H1 (cell line): ENCODE measurements around the gene SH3PXD2A. TPM values are rescaled to one million over a fixed set of nuclear protein-coding genes. Genes with fewer than 3 reads are reported as not detected.

Experiments
- CTCF ChIA-PET: fragments of 300-600 bp; sonication (Branson Sonifier 250); formaldehyde crosslinking; loops from one replicate; lab custom pipeline; 2021; ENCODE audit not compliant: partially characterized antibody; lab: Charles Lee
- POLR2A ChIA-PET: fragments of 300-600 bp; sonication (Branson Sonifier 250); formaldehyde crosslinking; loops from one replicate; lab custom pipeline; 2021; ENCODE audit warnings: inconsistent platforms; ENCODE audit not compliant: partially characterized antibody; lab: Charles Lee
- DNase-seq, 2 experiments: peaks; one replicate each; pipeline versions ENCODE4 v3.0.0 to v3.0.0-alpha.2; 2010 to 2022; ENCODE audit warnings: low spot score in 2 of 2, low read depth in 1 of 2, mixed read lengths in 1 of 2
- FAIRE-seq: peaks from 2 replicates; lab custom pipeline; 2011; peaks lifted over from hg19 to GRCh38; lab: Jason Lieb, UNC
- H2AFZ ChIP-seq: 2 replicates; pipeline ENCODE4 v1.8.1; 2012; ENCODE audit warnings: low read length, inconsistent platforms
- H2AK5ac ChIP-seq: 2 replicates; pipeline ENCODE4 v1.6.1; 2013; ENCODE audit warnings: low read depth, low read length
- H2BK120ac ChIP-seq: replicated peaks from 2 replicates; pipeline ENCODE3; 2013; ENCODE audit warnings: low read depth, low read length, inconsistent platforms
- H2BK12ac ChIP-seq: 2 replicates; pipeline ENCODE4 v1.6.1; 2013; ENCODE audit warnings: low read depth, low read length
- H2BK15ac ChIP-seq: 2 replicates; pipeline ENCODE4 v1.6.1; 2013; ENCODE audit warnings: low read length
- H2BK20ac ChIP-seq: 2 replicates; pipeline ENCODE4 v1.6.1; 2013; ENCODE audit warnings: low read length
- H2BK5ac ChIP-seq: 2 replicates; pipeline ENCODE4 v1.6.1; 2013; ENCODE audit warnings: low read depth, low read length
- H3K14ac ChIP-seq: 2 replicates; pipeline ENCODE4 v1.6.1; 2013; ENCODE audit warnings: inconsistent platforms; ENCODE audit not compliant: insufficient read length
- H3K18ac ChIP-seq: 2 replicates; pipeline ENCODE4 v1.6.1; 2013; ENCODE audit warnings: low read length; ENCODE audit errors: extremely low read depth
- H3K23ac ChIP-seq: 2 replicates; pipeline ENCODE4 v1.6.1; 2013; ENCODE audit warnings: inconsistent platforms; ENCODE audit not compliant: insufficient read length
- H3K23me2 ChIP-seq: 2 replicates; pipeline ENCODE4 v1.6.1; 2013; ENCODE audit warnings: low read depth, low read length
- H3K27ac ChIP-seq: 2 replicates; pipeline ENCODE4 v1.6.1; 2011; ENCODE audit warnings: low read depth, low read length, inconsistent platforms
- H3K27me3 ChIP-seq, 4 experiments: replicated peaks in 1 of 4; 1 replicate in 1 of 4; 2 replicates in 3 of 4; pipeline versions ENCODE4 v1.6.1 to v1.8.1; 2011 to 2013; ENCODE audit warnings: low read length in 3 of 4, mild to moderate bottlenecking in 3 of 4, inconsistent platforms in 2 of 4, mixed read lengths in 2 of 4, moderate library complexity in 1 of 4; ENCODE audit not compliant: control insufficient read depth in 3 of 4, insufficient read depth in 3 of 4; ENCODE audit errors: extremely low read depth in 1 of 4
- H3K36me3 ChIP-seq, 4 experiments: 2 replicates each; pipeline versions ENCODE4 v1.6.1 to v1.8.1; 2011 to 2013; ENCODE audit warnings: mild to moderate bottlenecking in 4 of 4, low read length in 3 of 4, moderate library complexity in 2 of 4, control low read depth in 1 of 4, inconsistent platforms in 1 of 4; ENCODE audit not compliant: insufficient read depth in 4 of 4, control insufficient read depth in 2 of 4
- H3K4ac ChIP-seq: replicated peaks from 2 replicates; pipeline ENCODE3; 2013; ENCODE audit warnings: low read length, low read depth, mixed read lengths, inconsistent platforms; ENCODE audit not compliant: insufficient read length
- H3K4me1 ChIP-seq, 4 experiments: replicated peaks in 1 of 4; 1 replicate in 1 of 4; 2 replicates in 3 of 4; pipeline versions ENCODE4 v1.6.1 to v1.8.1; 2011 to 2013; ENCODE audit warnings: low read length in 3 of 4, inconsistent platforms in 2 of 4, mixed read lengths in 1 of 4; ENCODE audit not compliant: insufficient read depth in 4 of 4, control insufficient read depth in 3 of 4
- H3K4me2 ChIP-seq, 2 experiments: 2 replicates each; pipeline versions ENCODE4 v1.6.1 to v1.8.1; 2011 to 2013; ENCODE audit warnings: low read depth in 2 of 2, low read length in 2 of 2, control low read depth in 1 of 2, inconsistent platforms in 1 of 2, mild to moderate bottlenecking in 1 of 2; ENCODE audit not compliant: insufficient read depth in 1 of 2
- H3K4me3 ChIP-seq, 4 experiments: fragments of 200-600, 300-600 bp in 1 of 4; sonication (generic), shearing (Covaris generic), sonication (Bioruptor Twin) in 1 of 4; 2 replicates each; pipeline versions ENCODE4 v1.5.1 to v1.8.1; 2011 to 2016; ENCODE audit warnings: low read length in 4 of 4, low read depth in 3 of 4, control low read depth in 2 of 4, inconsistent platforms in 2 of 4, mild to moderate bottlenecking in 2 of 4, mixed read lengths in 1 of 4, moderate library complexity in 1 of 4; ENCODE audit not compliant: insufficient read depth in 2 of 4; ENCODE audit errors: extremely low read depth in 1 of 4
- H3K56ac ChIP-seq: replicated peaks from 2 replicates; pipeline ENCODE3; 2013; ENCODE audit warnings: low read depth, mild to moderate bottlenecking, mixed read lengths, low read length, inconsistent platforms; ENCODE audit not compliant: insufficient read length
- H3K79me1 ChIP-seq: 2 replicates; pipeline ENCODE4 v1.6.1; 2013; ENCODE audit warnings: low read depth, low read length, control low read depth
- H3K79me2 ChIP-seq, 2 experiments: 2 replicates each; pipeline versions ENCODE4 v1.6.1 to v1.8.1; 2012 to 2013; ENCODE audit warnings: low read length in 2 of 2, mild to moderate bottlenecking in 2 of 2, inconsistent platforms in 1 of 2; ENCODE audit not compliant: insufficient read depth in 2 of 2, control insufficient read depth in 1 of 2
- H3K9ac ChIP-seq, 4 experiments: replicated peaks in 1 of 4; 1 replicate in 1 of 4; 2 replicates in 3 of 4; pipeline versions ENCODE4 v1.6.1 to v1.8.1; 2011 to 2013; ENCODE audit warnings: low read depth in 3 of 4, low read length in 3 of 4, control low read depth in 2 of 4, mild to moderate bottlenecking in 2 of 4, moderate library complexity in 2 of 4, inconsistent platforms in 1 of 4; ENCODE audit errors: extremely low read depth in 1 of 4
- H3K9me3 ChIP-seq, 2 experiments: 2 replicates each; pipeline versions ENCODE4 v1.6.1 to v1.8.1; 2012 to 2013; ENCODE audit warnings: mild to moderate bottlenecking in 2 of 2, moderate library complexity in 2 of 2, control low read depth in 1 of 2, inconsistent platforms in 1 of 2, low read depth in 1 of 2, low read length in 1 of 2, mixed read lengths in 1 of 2; ENCODE audit not compliant: insufficient read depth in 2 of 2
- H4K20me1 ChIP-seq, 2 experiments: replicated peaks in 1 of 2; 2 replicates each; pipeline versions ENCODE3 to v1.8.1; 2011 to 2013; ENCODE audit warnings: inconsistent platforms in 2 of 2, low read length in 2 of 2, mild to moderate bottlenecking in 1 of 2; ENCODE audit not compliant: insufficient read depth in 2 of 2, control insufficient read depth in 1 of 2
- H4K5ac ChIP-seq: 2 replicates; pipeline ENCODE4 v1.6.1; 2013; ENCODE audit warnings: low read length, low read depth, mixed read lengths, inconsistent platforms; ENCODE audit not compliant: insufficient read length
- H4K8ac ChIP-seq: 2 replicates; pipeline ENCODE4 v1.8.0; 2013; ENCODE audit warnings: mild to moderate bottlenecking, moderate library complexity, low read length, inconsistent platforms; ENCODE audit not compliant: insufficient read depth; ENCODE audit errors: extremely low read depth
- H4K91ac ChIP-seq: replicated peaks from 2 replicates; pipeline ENCODE3; 2013; ENCODE audit warnings: low read length, mixed read lengths, inconsistent platforms; ENCODE audit not compliant: insufficient read length
- BACH1 ChIP-seq: IDR thresholded peaks from 2 replicates; pipeline ENCODE4 v1.6.1; 2012; ENCODE audit warnings: low read length, improper control_type of control experiment
- FOSL1 ChIP-seq: IDR thresholded peaks from 2 replicates; pipeline ENCODE4 v1.6.1; 2011; ENCODE audit warnings: mild to moderate bottlenecking, low read depth, low read length, moderate library complexity; ENCODE audit not compliant: insufficient read depth
- JUN ChIP-seq: IDR thresholded peaks from 2 replicates; pipeline ENCODE4 v1.6.1; 2011; ENCODE audit warnings: low read depth, mild to moderate bottlenecking, improper control_type of control experiment, low read length
- RAD21 ChIP-seq, 2 experiments: IDR thresholded peaks in 1 of 2; conservative IDR thresholded peaks in 1 of 2; 2 replicates each; pipeline ENCODE4 v1.6.1; 2011; ENCODE audit warnings: low read depth in 2 of 2, low read length in 2 of 2, improper control_type of control experiment in 1 of 2, inconsistent platforms in 1 of 2, mild to moderate bottlenecking in 1 of 2, moderate library complexity in 1 of 2
- SIN3A ChIP-seq, 2 experiments: IDR thresholded peaks in 1 of 2; conservative IDR thresholded peaks in 1 of 2; 2 replicates each; pipeline ENCODE4 v1.6.1; 2011 to 2012; ENCODE audit warnings: low read length in 2 of 2, improper control_type of control experiment in 1 of 2, low read depth in 1 of 2, mild to moderate bottlenecking in 1 of 2
- TAF7 ChIP-seq: optimal IDR thresholded peaks from 2 replicates; pipeline ENCODE3; 2011; ENCODE audit warnings: low read depth, mild to moderate bottlenecking, inconsistent platforms, low read length, moderate library complexity, borderline replicate concordance
- TBP ChIP-seq: IDR thresholded peaks from 2 replicates; pipeline ENCODE4 v1.6.1; 2011; ENCODE audit warnings: low read depth, low read length, improper control_type of control experiment
- TCF12 ChIP-seq: IDR thresholded peaks from 2 replicates; pipeline ENCODE4 v1.6.1; 2011; ENCODE audit warnings: low read depth, mild to moderate bottlenecking, low read length
- WGBS, 2 experiments: shearing (Covaris generic) in 1 of 2; methylation state at CpG; one replicate each; pipeline versions ENCODE4 v1.1.6 to v1.1.7; 2013 to 2015; ENCODE audit warnings: low lambda C conversion rate in 2 of 2, mixed read lengths in 2 of 2, inconsistent platforms in 1 of 2, low coverage in 1 of 2, missing lambda C conversion rate in 1 of 2; ENCODE audit not compliant: insufficient replicate concordance in 2 of 2, insufficient coverage in 1 of 2, insufficient read length in 1 of 2; ENCODE audit errors: extremely low coverage in 1 of 2, missing lambda C conversion rate in 1 of 2; 5-methylcytosine and 5-hydroxymethylcytosine counted together
- polyA plus RNA-seq, 7 experiments: library from polyadenylated mRNA; depleted of rRNA in 3 of 7; stranded (reverse) in 5 of 7; unstranded in 2 of 7; fragments of >200 nt in 5 of 7; fragments of 200-250 nt in 2 of 7; gene quantifications; 1 replicate in 5 of 7; 2 replicates in 1 of 7; 4 replicates in 1 of 7; pipeline versions ENCODE4 v1.2.1 to v1.2.3, GENCODE V29; 2011 to 2013; ENCODE audit warnings: missing spikeins in 2 of 7, mixed read lengths in 2 of 7
- total RNA-seq: library from RNA; stranded (reverse); fragmentation: NEBNext Ultra II Directional; extraction: Animal tissue kit (Norgen Biotek cat#: 25700); gene quantifications from 2 replicates; pipeline ENCODE4 v1.2.1, GENCODE V29; 2021
- TF ChIP-seq, protein P1 (sequence below), 3 experiments: IDR thresholded peaks; 1 replicate in 2 of 3; 2 replicates in 1 of 3; pipeline versions ENCODE4 v1.5.1 to v1.6.1; 2011; ENCODE audit warnings: low read length in 3 of 3, mild to moderate bottlenecking in 3 of 3, inconsistent platforms in 2 of 3, low read depth in 1 of 3, moderate library complexity in 1 of 3; ENCODE audit not compliant: insufficient read depth in 1 of 3; ENCODE audit errors: control extremely low read depth in 1 of 3

SH3PXD2A gene
- total and polyA plus RNA-seq, 2 of the 8 experiments (the other 6 are each of a cell fraction or from before 2014, with no cell fraction given) = 5.4 to 16.3 TPM

DNA sequence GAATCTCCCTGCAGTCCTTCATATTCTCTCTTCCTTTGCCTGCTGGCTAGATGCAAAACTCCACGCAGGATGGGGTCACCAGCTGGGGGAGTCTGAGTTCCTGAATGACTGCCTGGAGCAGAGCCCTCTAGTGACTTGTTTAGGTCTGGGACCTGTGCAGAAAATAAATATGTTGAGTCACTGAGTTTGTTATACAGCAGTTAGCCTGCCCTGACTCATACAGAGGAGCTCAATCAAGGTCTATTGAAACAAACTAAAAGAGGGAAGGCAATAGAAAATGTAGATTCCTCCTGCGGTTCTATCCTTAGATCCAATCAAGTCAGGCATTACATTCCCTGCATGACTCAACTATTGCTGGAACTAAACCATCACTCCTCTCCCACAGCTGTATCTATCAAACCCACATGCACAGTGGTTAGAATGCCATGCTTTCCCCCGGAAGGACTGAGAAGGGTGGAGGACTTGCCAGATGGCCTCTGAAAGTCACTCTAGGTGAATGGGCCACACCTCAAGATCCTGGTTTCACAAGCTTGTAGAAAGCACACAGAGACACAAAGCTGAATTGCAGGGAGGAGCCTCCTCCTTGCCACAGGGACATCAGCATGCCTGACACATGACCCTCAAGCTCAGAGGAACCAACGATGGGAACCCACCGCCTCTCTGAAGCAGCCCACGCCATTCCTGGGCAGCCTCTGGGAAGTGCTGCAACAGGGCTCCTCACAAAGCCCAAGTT, 73.9 kb downstream of the SH3PXD2A start:
- Histone ChIP-seq H3K36me3 (no peaks in the 10 kb centered on the region), H2BK5ac (no peak overlapping the region), H3K4me1 (peaks cover 0 to 2% (median 0%) of the 10 kb centered on the region in 4 experiments; a peak in 1 of 7 replicates), H3K79me1 (no peaks in the 10 kb centered on the region), H3K56ac (no peak overlapping the region), H2AFZ (no peak overlapping the region), H3K23me2 (no peaks in the 10 kb centered on the region), H2BK20ac (no peak overlapping the region), H3K4ac (no peak overlapping the region), H2BK120ac (no peak overlapping the region), H4K91ac (no peak overlapping the region), H3K27me3 (no peaks in the 10 kb centered on the region), H2BK15ac (no peak overlapping the region), H3K9ac (no peak overlapping the region), H4K20me1 (no peaks in the 10 kb centered on the region), H4K8ac (no peak overlapping the region), H3K27ac (no peak overlapping the region), H2BK12ac (no peak overlapping the region), H3K9me3 (no peaks in the 10 kb centered on the region), H3K79me2 (no peaks in the 10 kb centered on the region), H3K18ac (no peak overlapping the region), H3K14ac (no peak overlapping the region), H4K5ac (no peak overlapping the region), H3K23ac (no peak overlapping the region), H3K4me2 (no peak overlapping the region), H3K4me3 (no peak overlapping the region), H2AK5ac (no peak overlapping the region)
- POLR2A ChIA-PET = interaction anchor here (1.4 kb wide), 1 partner anchor 10 kb away, joined by 3 read pairs; no protein-coding TSS in a partner anchor
- FAIRE-seq (no peak), DNase-seq (no peak)
- 85% methylated on average over 6 of the region's 6 CpGs; no CpG with 5 or more reads in 1 of the 2 experiments for WGBS, 2 experiments
- CTCF ChIA-PET = interaction anchor here (0.6 to 8.5 kb wide), 33 partner anchors 9 to 132 kb away, joined by 3 to 73 read pairs (median 4); no protein-coding TSS in a partner anchor
- no peak for TF ChIP-seq TAF7
- no peak for TF ChIP-seq SIN3A (conservative IDR thresholded peaks at IDR 0.05 in 1 of 2, IDR thresholded peaks at IDR 0.05 in 1 of 2; ENCODE audit: low read depth in 1 of 2, low read length in 2 of 2)
- TF ChIP-seq TBP = no peak
- TF ChIP-seq, protein P1, sequence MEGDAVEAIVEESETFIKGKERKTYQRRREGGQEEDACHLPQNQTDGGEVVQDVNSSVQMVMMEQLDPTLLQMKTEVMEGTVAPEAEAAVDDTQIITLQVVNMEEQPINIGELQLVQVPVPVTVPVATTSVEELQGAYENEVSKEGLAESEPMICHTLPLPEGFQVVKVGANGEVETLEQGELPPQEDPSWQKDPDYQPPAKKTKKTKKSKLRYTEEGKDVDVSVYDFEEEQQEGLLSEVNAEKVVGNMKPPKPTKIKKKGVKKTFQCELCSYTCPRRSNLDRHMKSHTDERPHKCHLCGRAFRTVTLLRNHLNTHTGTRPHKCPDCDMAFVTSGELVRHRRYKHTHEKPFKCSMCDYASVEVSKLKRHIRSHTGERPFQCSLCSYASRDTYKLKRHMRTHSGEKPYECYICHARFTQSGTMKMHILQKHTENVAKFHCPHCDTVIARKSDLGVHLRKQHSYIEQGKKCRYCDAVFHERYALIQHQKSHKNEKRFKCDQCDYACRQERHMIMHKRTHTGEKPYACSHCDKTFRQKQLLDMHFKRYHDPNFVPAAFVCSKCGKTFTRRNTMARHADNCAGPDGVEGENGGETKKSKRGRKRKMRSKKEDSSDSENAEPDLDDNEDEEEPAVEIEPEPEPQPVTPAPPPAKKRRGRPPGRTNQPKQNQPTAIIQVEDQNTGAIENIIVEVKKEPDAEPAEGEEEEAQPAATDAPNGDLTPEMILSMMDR (IDR thresholded peaks at IDR 0.05; ENCODE audit: control extremely low read depth in 1 of 3, insufficient read depth in 1 of 3, low read depth in 1 of 3, low read length in 3 of 3) = peak; percentile 22 to 78 (median 56)
- TF ChIP-seq TCF12 = no peak
- TF ChIP-seq BACH1 = peak; percentile 78
- no peak for TF ChIP-seq JUN
- peak; percentile 34 to 51; a peak in 3 of 4 replicates for TF ChIP-seq RAD21 (IDR thresholded peaks at IDR 0.05 in 1 of 2, conservative IDR thresholded peaks at IDR 0.05 in 1 of 2; ENCODE audit: low read depth in 2 of 2, low read length in 2 of 2)
- no peak for TF ChIP-seq FOSL1
